ENCODE results near the gene PLOD2.
A peak's percentile ranks its signal among the peaks of the same experiment; 100 is the strongest.

Gene PLOD2

DNA sequence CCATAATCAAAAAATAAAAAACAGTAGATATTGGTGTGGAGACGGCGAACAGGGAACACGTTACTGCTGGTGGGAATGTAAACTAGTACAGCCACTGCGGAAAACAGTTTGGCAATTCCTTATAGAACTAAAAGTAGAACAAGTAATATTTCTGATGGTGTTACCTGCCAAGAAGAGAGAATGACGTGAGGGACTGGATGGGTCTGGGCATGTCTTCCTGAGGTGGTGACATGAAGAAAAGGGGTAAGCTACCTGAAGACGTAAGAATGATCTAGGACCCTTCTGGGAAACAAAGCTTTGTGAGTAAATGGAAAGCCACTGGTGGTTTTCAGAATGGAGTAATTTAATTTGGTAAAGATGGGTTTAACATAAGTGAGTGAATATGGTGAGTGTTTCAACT, 19.4 kb upstream of the PLOD2 start:
- DNase-seq, result no peak
- TF ChIP-seq POLR2A (IDR thresholded peaks at IDR 0.05; ENCODE audit: low read length), result no peak
- no peak for TF ChIP-seq GATA1 (IDR thresholded peaks at IDR 0.05; ENCODE audit: low read depth, low read length)

GRCh38 chr3:146178006-146178689, 17.2 kb upstream of the PLOD2 start:
- no peak for DNase-seq
- TF ChIP-seq POLR2A (IDR thresholded peaks at IDR 0.05; ENCODE audit: low read length), result no peak

- TF ChIP-seq GATA1 (IDR thresholded peaks at IDR 0.05; ENCODE audit: low read depth, low read length), result no peak
- TF ChIP-seq POLR2A (IDR thresholded peaks at IDR 0.05; ENCODE audit: low read length), result no peak
- no peak for DNase-seq
Measured at GRCh38 chr3:146177519-146177918, 16.5 kb upstream of the PLOD2 start.

GRCh38 chr3:146177072-146177471, 16.1 kb upstream of the PLOD2 start:
- TF ChIP-seq GATA1 (IDR thresholded peaks at IDR 0.05; ENCODE audit: low read depth, low read length), result no peak
- TF ChIP-seq POLR2A (IDR thresholded peaks at IDR 0.05; ENCODE audit: low read length), result no peak
- no peak for DNase-seq

- no peak for TF ChIP-seq POLR2A (IDR thresholded peaks at IDR 0.05; ENCODE audit: low read length)
- TF ChIP-seq GATA1 (IDR thresholded peaks at IDR 0.05; ENCODE audit: low read depth, low read length), result no peak
Measured at GRCh38 chr3:146172586-146172985, 11.6 kb upstream of the PLOD2 start.

DNA sequence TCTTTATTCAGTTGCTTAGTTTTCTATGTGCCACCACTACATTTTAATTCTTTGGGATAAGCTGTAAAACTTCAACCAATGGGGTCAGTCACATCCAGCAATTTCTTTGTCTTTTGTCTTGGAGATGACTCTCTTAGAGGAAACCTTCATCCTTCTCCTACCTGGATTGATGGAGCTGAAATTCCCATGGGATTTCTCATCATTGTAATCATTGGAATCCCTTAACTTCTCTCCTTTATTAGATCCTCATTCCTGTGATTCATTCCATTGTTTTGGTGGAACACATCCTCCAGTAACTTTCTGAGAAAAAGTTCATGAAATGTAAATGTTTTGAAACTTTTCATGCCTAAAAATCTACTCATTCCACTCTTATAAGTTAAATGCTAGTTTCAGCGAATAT, 9.6 kb upstream of the PLOD2 start:
- TF ChIP-seq GATA1 (IDR thresholded peaks at IDR 0.05; ENCODE audit: low read depth, low read length) (no peak), POLR2A (IDR thresholded peaks at IDR 0.05; ENCODE audit: low read length) (no peak)
- DNase-seq, result no peak

More at GRCh38 chr3:146172586-146172985, 11.6 kb upstream of the PLOD2 start:
- no peak for DNase-seq

DNA sequence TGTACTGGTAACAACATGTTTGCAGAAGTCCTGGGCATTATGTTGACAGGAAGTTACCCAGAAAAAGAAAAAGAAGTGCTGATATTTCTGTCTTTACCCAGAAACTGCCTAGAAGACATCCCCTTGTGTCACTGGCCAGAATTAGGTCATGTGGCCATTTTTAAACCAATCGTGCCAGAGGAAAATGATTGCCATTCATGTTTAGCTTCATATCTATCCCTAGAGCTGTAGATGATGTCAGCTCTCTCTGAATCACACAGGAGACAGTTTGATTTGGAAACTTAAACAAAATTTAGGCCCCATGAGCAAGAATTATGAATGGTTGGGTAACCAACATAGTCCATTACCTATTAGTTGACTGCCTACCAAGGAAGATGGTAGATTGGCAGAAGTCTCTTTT, 8.9 kb upstream of the PLOD2 start:
- TF ChIP-seq POLR2A (IDR thresholded peaks at IDR 0.05; ENCODE audit: low read length) (no peak), GATA1 (IDR thresholded peaks at IDR 0.05; ENCODE audit: low read depth, low read length) (no peak)
- no peak for DNase-seq

DNA sequence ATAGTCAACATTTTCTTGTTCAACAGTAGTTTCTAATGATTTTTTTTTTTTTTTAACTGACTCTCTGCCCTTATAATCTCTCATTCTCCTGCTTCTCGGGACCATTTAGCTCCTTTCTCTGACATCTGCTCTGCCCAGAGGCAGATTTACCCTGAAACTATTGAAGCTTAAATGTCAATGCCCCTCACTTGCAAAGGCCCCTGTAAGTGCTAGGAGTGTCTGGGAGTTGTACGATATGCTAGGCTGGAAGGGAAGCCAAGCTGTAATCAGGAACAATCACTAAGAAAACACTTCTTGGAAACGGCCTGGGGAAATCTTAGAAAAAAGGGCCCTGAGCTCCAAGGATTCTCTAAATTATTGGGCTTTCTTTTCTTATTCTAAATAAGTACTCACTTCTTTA, 5.8 kb upstream of the PLOD2 start:
- TF ChIP-seq GATA1 (IDR thresholded peaks at IDR 0.05; ENCODE audit: low read depth, low read length), result no peak
- TF ChIP-seq POLR2A (IDR thresholded peaks at IDR 0.05; ENCODE audit: low read length), result no peak
- DNase-seq, result no peak

DNA sequence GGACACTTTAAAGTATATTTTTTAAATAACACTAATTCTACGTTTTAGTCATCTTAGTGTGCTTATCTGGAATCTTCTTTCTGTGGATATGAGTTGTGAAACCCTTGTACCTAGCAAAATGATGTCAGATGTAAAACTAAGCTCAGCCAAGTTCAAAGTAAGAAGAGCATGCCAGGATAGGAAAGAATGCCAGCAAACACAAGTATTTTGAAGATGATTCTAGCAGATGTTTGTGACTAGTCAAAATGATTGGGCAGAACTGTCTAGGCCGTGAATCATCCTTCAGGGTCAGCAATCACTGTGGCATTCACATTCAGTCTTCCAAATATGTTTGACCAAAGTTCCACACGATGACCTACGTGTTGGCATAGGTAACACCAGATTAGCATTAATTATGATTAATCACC, 5.4 kb upstream of the PLOD2 start:
- no peak for TF ChIP-seq POLR2A (IDR thresholded peaks at IDR 0.05; ENCODE audit: low read length)
- TF ChIP-seq GATA1 (IDR thresholded peaks at IDR 0.05; ENCODE audit: low read depth, low read length), result no peak
- DNase-seq, result no peak

DNA sequence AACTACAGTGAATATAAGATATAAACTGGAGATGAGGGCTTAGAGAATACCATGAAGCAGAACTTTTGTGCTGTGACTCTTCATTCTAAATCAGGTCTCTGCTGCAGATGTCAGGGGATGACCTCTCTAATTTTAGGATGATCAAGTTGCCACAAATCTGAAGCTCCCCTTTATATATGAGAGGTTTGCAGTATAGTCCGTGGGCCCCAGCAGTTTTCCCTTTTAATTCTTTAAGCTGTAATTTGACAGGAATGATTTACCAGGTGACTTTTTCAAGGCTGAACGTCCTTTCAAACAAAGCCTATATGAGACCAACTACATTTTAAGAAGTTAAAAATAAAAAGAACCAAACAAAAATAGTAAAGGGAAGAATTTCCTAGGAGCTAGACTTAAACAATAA, 4.9 kb upstream of the PLOD2 start:
- DNase-seq, result no peak
- TF ChIP-seq POLR2A (IDR thresholded peaks at IDR 0.05; ENCODE audit: low read length) (no peak), GATA1 (IDR thresholded peaks at IDR 0.05; ENCODE audit: low read depth, low read length) (no peak)

DNA sequence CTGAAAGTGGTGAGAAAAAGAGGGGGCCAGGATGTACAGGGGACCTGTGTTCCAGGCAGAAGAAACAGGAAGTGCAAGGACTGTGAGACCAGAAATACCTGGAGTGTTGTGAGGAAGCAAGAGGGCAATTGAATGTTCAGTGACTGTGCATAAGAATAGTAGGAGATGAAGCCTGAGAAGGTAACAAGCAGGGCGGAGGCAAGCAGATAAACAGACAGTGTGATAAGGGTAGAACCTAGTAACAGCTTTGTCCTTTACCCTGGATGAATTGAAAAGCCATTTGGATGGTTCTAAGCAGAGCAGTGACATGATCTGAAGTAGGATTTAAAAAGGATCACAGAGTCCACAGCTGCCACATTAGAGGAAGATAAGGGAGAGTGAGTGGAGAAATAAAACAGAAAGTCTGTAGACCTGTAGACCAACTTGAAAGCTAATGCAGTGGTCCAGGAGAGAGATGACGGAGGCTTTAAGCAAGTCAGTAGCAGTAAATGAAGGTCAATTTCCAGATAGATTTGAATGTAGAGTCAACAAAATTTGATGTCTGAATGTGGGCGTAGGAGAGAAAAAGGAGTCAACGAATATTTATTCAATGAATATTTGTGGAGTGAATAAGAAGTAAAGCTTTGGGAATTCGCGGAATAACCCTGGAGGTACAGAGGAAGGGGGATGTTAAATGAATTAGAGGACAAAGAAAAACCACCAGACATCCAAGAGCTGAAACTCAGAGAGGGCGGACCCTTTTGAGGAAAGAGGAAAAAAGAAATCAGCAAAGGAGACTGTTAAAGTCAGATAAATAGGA, 4.2 kb upstream of the PLOD2 start:
- TF ChIP-seq POLR2A (IDR thresholded peaks at IDR 0.05; ENCODE audit: low read length), result no peak
- no peak for TF ChIP-seq GATA1 (IDR thresholded peaks at IDR 0.05; ENCODE audit: low read depth, low read length)
- peak in 1 of 2 experiments; percentile 5 for DNase-seq

- DNase-seq, result no peak
- TF ChIP-seq POLR2A (IDR thresholded peaks at IDR 0.05; ENCODE audit: low read length), result no peak
- TF ChIP-seq GATA1 (IDR thresholded peaks at IDR 0.05; ENCODE audit: low read depth, low read length), result no peak
Measured at GRCh38 chr3:146164506-146164905, 3.5 kb upstream of the PLOD2 start.

- no peak for DNase-seq
- TF ChIP-seq GATA1 (IDR thresholded peaks at IDR 0.05; ENCODE audit: low read depth, low read length), result no peak
- no peak for TF ChIP-seq POLR2A (IDR thresholded peaks at IDR 0.05; ENCODE audit: low read length)
Measured at GRCh38 chr3:146164071-146164470, 3.1 kb upstream of the PLOD2 start.

GRCh38 chr3:146163584-146163983, 2.6 kb upstream of the PLOD2 start:
- DNase-seq, result no peak
- no peak for TF ChIP-seq POLR2A (IDR thresholded peaks at IDR 0.05; ENCODE audit: low read length)
- TF ChIP-seq GATA1 (IDR thresholded peaks at IDR 0.05; ENCODE audit: low read depth, low read length), result no peak

DNA sequence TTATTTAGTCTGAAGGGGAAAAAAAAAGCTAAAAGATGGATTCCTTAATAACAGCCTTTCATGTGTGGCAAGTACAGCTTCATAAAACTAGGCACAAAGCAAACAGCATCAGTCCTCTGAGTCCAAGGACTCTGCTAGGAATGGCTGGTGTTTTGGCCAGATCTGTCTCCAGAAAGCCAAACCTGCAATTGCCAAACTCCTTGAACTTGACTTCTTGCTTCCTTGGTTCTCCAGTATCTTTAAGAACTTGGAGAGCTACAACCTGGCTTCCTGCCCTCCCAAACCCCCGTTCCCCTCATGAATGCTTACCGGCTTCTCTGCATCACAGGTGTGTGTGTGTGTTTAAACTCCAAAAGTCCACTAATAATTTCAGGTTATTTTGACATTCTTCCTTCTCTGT, 1.6 kb upstream of the PLOD2 start:
- no peak for TF ChIP-seq POLR2A (IDR thresholded peaks at IDR 0.05; ENCODE audit: low read length)
- TF ChIP-seq GATA1 (IDR thresholded peaks at IDR 0.05; ENCODE audit: low read depth, low read length), result no peak
- no peak for DNase-seq

All from erythroblast (primary cell).